H54 (cell line): Measurements from ENCODE around the gene NAALADL2.
"Not testable (repeated sequence)": the region's sequence is repeated elsewhere in the genome, so short reads cannot be mapped to it uniquely, and the experiment has no call there.

ENCODE experiments used
- DNase-seq: peaks from one replicate; pipeline ENCODE4 v3.0.0; 2011; ENCODE audit warnings: low spot score, mixed read lengths; ENCODE audit not compliant: insufficient read length
- FAIRE-seq: peaks from 3 replicates; lab custom pipeline; 2011; peaks lifted over from hg19 to GRCh38; lab: Jason Lieb, UNC
- POLR2A ChIP-seq: IDR thresholded peaks from 2 replicates; pipeline ENCODE4 v1.6.1; 2011; ENCODE audit warnings: low read depth, mild to moderate bottlenecking, low read length

Gene NAALADL2

GRCh38 chr3:175521406-175521805 lies 662.3 kb downstream of the NAALADL2 start:
- no peak for DNase-seq
- FAIRE-seq, result no peak
- TF ChIP-seq POLR2A, result no peak

- DNase-seq (no peak), FAIRE-seq (no peak)
- TF ChIP-seq POLR2A, result no peak
These were observed 667.1 kb downstream of the NAALADL2 start for GRCh38 chr3:175526191-175526590.

DNA sequence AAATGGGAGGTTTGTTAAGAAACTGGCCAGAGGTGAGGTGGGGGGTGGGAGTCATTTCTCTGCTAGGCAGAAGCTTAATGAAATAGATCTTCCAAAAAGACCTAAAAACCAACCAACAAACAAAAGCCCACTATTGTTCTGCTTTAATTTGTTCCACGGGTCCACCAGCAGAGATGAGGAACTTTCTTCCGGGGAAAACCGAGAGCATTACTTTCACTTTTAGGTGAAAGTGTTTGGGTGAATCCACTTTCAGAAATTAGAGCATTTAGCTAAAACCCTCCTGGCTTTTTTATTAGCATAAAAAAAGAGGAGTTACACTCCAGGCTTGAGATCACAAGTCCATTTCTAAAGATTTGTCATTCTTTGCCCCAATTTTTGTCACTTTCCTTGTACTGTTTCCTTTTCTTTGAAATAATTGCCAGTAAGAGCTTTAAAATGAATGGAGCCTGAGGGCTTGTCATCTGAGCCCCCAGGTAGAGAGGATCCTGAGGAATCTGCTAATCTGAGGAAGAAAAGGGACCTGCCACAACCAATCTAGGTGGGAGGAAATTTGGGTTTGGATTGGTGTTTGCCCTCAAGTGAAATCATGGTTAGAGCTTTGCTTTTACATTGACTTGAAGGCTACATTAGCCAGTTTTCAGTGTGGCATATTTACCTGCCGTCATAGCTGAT lies 667.6 kb downstream of the NAALADL2 start:
- DNase-seq, result no peak
- FAIRE-seq, result peak; percentile 78
- TF ChIP-seq POLR2A, result no peak

DNA sequence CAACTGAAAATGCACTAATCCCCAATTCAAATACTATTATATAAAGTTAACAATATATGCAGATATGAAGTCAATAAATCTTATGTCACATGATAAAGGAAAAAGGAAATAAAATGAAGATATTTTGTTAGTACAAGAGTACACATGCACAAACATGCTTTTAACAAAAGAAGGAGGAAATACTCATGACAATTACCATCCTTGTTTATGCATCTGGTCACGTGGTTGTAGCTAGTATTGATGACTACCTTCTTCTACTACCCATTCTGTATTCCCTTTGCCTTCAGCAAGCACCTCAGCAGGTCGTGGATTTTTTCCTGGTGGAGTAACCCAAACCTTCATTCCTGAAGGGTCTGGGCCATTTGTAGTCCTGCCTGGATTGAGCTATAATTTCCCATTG lies 669.6 kb downstream of the NAALADL2 start:
- FAIRE-seq, DNase-seq: not testable (repeated sequence)

DNA sequence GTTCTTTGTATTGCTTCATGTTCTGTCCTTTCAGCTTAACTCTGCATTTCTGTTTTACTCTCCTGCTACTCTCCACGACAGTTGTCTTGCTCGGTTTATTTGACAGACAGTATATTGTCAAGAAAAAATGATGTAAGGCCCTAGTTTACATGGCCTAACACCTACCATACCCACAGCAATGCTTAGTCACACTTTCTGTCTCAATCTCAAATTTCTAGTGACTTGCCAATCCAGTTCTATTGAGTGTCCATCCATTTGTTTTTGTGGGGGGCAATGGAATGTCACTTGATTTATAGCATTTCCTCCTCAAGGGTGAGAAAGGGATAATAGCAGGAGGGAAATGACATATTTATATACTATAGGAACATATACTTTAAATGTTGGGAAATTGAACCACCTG lies 676.2 kb downstream of the NAALADL2 start:
- DNase-seq (no peak), FAIRE-seq (no peak)
- TF ChIP-seq POLR2A, result no peak

- TF ChIP-seq POLR2A, result no peak
- FAIRE-seq, result no peak
- DNase-seq, result no peak
These were observed 687.0 kb downstream of the NAALADL2 start for GRCh38 chr3:175546115-175546514.

- no peak for DNase-seq
- no peak for TF ChIP-seq POLR2A
- no peak for FAIRE-seq
These were observed 693.8 kb downstream of the NAALADL2 start for GRCh38 chr3:175552929-175553328.

DNA sequence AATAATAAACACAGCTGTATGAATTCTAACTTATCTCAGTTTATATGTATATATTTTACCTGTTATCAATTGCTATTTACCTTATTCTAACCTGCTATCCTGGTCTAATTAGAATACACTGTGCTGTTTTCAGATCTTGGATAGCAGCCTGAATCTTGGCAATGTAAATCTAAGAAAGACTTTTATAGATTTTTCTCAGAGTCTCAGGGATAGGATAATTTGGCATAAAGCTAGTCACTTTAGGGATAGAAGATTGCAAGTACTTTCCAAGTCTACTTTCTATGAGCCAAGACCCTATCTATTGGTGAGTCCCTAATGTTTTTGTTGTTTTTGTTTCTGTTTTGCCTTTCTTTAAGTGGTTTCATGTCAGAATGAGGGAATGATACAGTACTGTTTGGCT lies 695.7 kb downstream of the NAALADL2 start:
- no peak for FAIRE-seq
- no peak for TF ChIP-seq POLR2A
- no peak for DNase-seq

GRCh38 chr3:175558261-175558660 lies 699.1 kb downstream of the NAALADL2 start:
- no peak for TF ChIP-seq POLR2A
- no peak for FAIRE-seq
- no peak for DNase-seq

GRCh38 chr3:175564363-175564762 lies 705.2 kb downstream of the NAALADL2 start:
- no peak for FAIRE-seq
- no peak for TF ChIP-seq POLR2A
- DNase-seq, result no peak

DNA sequence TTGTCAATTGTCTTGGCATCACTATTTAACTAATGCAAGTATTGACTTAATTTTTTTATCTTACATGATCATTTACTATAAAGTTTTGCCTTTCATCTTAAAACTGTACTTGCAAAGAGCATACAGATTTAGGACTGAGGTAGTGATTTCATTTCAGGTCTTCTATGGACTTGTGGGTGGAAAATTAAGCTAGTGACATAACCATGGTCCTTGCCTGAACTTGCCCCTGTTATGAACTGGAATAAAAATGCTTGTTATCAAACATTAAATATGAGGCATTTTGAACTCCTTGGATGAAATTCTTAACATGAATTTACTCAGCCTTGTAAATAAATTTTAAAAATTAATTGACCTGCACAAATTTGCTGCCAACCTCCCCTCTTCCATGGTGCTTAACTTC lies 712.0 kb downstream of the NAALADL2 start:
- no peak for TF ChIP-seq POLR2A
- no peak for DNase-seq
- no peak for FAIRE-seq

- TF ChIP-seq POLR2A, result no peak
- no peak for DNase-seq
- FAIRE-seq, result no peak
These were observed 714.1 kb downstream of the NAALADL2 start for GRCh38 chr3:175573226-175573625.

GRCh38 chr3:175580318-175580717 lies 721.2 kb downstream of the NAALADL2 start:
- no peak for FAIRE-seq
- DNase-seq, result no peak

DNA sequence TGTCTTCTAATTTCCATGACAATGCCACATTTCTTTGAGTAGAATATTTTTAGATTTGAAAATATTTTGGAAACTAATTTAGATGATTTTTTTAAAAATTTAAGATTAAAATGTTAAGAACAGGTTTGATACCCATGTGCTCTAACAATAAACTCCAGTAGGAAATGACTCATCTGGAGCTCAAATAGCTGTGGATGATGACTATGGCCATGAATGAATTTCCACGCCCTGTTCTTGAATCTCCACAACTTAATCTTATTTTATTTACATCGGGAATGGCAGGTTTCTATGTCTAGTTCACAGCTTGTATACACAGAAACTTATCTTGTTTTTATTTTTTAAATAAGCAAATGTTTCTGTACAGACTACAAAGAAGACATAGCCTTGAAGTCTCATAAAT lies 726.8 kb downstream of the NAALADL2 start:
- TF ChIP-seq POLR2A, result no peak
- DNase-seq (peak; percentile 9), FAIRE-seq (no peak)

More at GRCh38 chr3:175580318-175580717, 721.2 kb downstream of the NAALADL2 start:
- TF ChIP-seq POLR2A, result no peak

GRCh38 chr3:175590745-175591144 lies 731.6 kb downstream of the NAALADL2 start:
- TF ChIP-seq POLR2A, result no peak

GRCh38 chr3:175591375-175591774 lies 732.2 kb downstream of the NAALADL2 start:
- FAIRE-seq (no peak), DNase-seq (no peak)
- no peak for TF ChIP-seq POLR2A

More at GRCh38 chr3:175590745-175591144, 731.6 kb downstream of the NAALADL2 start:
- DNase-seq (no peak), FAIRE-seq (no peak)
